Type B pancreatic cell (in vitro differentiated cells): Measurements from ENCODE around the gene TFPT. TPM values are rescaled to one million over a fixed set of nuclear protein-coding genes. Genes with fewer than 3 reads are reported as not detected.

Source experiments
- DNase-seq: peaks from one replicate; pipeline ENCODE4 v3.0.0; 2021; ENCODE audit warnings: mixed read lengths; ENCODE audit not compliant: unreplicated experiment; ENCODE audit errors: extremely low spot score
- H3K27ac Mint-ChIP-seq: 2 replicates; pipeline ENCODE4 v1.8.0; 2021; ENCODE audit warnings: mild to moderate bottlenecking, mixed read lengths
- H3K27me3 Mint-ChIP-seq: 2 replicates; pipeline ENCODE4 v1.8.0; 2021; ENCODE audit warnings: mixed read lengths
- H3K36me3 Mint-ChIP-seq: 2 replicates; pipeline ENCODE4 v1.8.0; 2021; ENCODE audit warnings: mixed read lengths
- H3K4me1 Mint-ChIP-seq: one replicate; pipeline ENCODE4 v1.8.0; 2021; ENCODE audit warnings: mixed read lengths; ENCODE audit not compliant: unreplicated experiment
- H3K4me3 Mint-ChIP-seq: 2 replicates; pipeline ENCODE4 v1.8.0; 2021; ENCODE audit warnings: mild to moderate bottlenecking, mixed read lengths
- H3K9me3 Mint-ChIP-seq: 2 replicates; pipeline ENCODE4 v1.8.0; 2021; ENCODE audit warnings: mixed read lengths
- CTCF ChIP-seq: fragments of 200-600 bp; sonication (generic); conservative IDR thresholded peaks from 2 replicates; pipeline ENCODE4 v1.5.0; 2021; ENCODE audit warnings: antibody characterized with exemption, mild to moderate bottlenecking
- long read RNA-seq: library from polyadenylated mRNA; unstranded; transcript quantifications from one replicate; pipeline ENCODE4 v2.0.0, GENCODE V29; 2020
- total RNA-seq: library from RNA; stranded (reverse); gene quantifications from 2 replicates; pipeline ENCODE4 v1.2.1, GENCODE V29; 2021; ENCODE audit warnings: low replicate concordance

The TFPT gene
- total RNA-seq: 14.1 and 17.0 TPM in 2 replicates
- long read RNA-seq, partial matches to known transcripts: 0 of 3 reads
- long read RNA-seq, other reads (novel, unspliced or antisense): 0 of 3 reads

- no peak for TF ChIP-seq CTCF
- Mint-ChIP-seq H3K27ac (peak within 1 kb of the TSS; percentile 93), H3K36me3 (peaks cover 9% of the 10 kb centered on the region), H3K27me3 (no peaks in the 10 kb centered on the region), H3K4me1 (peaks cover 23% of the 10 kb centered on the region), H3K9me3 (no peaks in the 10 kb centered on the region), H3K4me3 (peak within 1 kb of the TSS; percentile 96)
- peak; percentile 94 for DNase-seq
These were observed at the start of gene TFPT, which contains the start of gene PRPF31 for GRCh38 chr19:54115109-54116063. Gene TFPT (minus strand): TSS chr19:54115657. CDS start chr19:54115269, 388 bp downstream. Gene PRPF31 (plus strand): TSS chr19:54115754. CDS start chr19:54118279, 2,525 bp downstream.

- H3K36me3 Mint-ChIP-seq: peaks cover 3% of the 10 kb centered on the region
- H3K27me3 Mint-ChIP-seq: no peaks in the 10 kb centered on the region
- TF ChIP-seq CTCF: no peak
- no peak for DNase-seq
- peaks cover 22% of the 10 kb centered on the region for H3K4me1 Mint-ChIP-seq
- no peak overlapping the region for H3K4me3 Mint-ChIP-seq
- no peaks in the 10 kb centered on the region for H3K9me3 Mint-ChIP-seq
- H3K27ac Mint-ChIP-seq: no peak overlapping the region
These were observed 49.8 kb upstream of the TFPT start for GRCh38 chr19:54165222-54165621.

GRCh38 chr19:54164369-54165068 is 49.1 kb upstream of the TFPT start:
- Mint-ChIP-seq H3K27ac (peak overlapping the region; percentile 75), H3K27me3 (no peaks in the 10 kb centered on the region), H3K4me1 (peaks cover 29% of the 10 kb centered on the region), H3K9me3 (no peaks in the 10 kb centered on the region), H3K36me3 (peaks cover 5% of the 10 kb centered on the region), H3K4me3 (peak overlapping the region; percentile 76)
- TF ChIP-seq CTCF: no peak
- DNase-seq: peak; percentile 84

- DNase-seq: no peak
- Mint-ChIP-seq H3K27ac (peak overlapping the region; percentile 92), H3K27me3 (no peaks in the 10 kb centered on the region), H3K4me3 (peak overlapping the region; percentile 92), H3K9me3 (no peaks in the 10 kb centered on the region), H3K36me3 (peaks cover 6% of the 10 kb centered on the region), H3K4me1 (peaks cover 31% of the 10 kb centered on the region)
- no peak for TF ChIP-seq CTCF
These were observed 47.4 kb upstream of the TFPT start for GRCh38 chr19:54162884-54163283.

GRCh38 chr19:54162241-54162805 is 46.9 kb upstream of the TFPT start:
- DNase-seq: no peak
- Mint-ChIP-seq H3K4me1 (peaks cover 31% of the 10 kb centered on the region), H3K4me3 (peak overlapping the region; percentile 92), H3K27me3 (no peaks in the 10 kb centered on the region), H3K9me3 (no peaks in the 10 kb centered on the region), H3K27ac (peak overlapping the region; percentile 92), H3K36me3 (peaks cover 6% of the 10 kb centered on the region)
- TF ChIP-seq CTCF: no peak
